Muscle of arm (tissue), 14 donors: ENCODE measurements around the gene CYGB. TPM values are rescaled to one million over a fixed set of nuclear protein-coding genes. Genes with fewer than 3 reads are reported as not detected.

Experiments used
- DNase-seq: peaks from one replicate; pipeline ENCODE4 v3.0.0-alpha.2; 2013
- long read RNA-seq, 11 donors: transcript quantifications; one replicate each; lab custom pipeline, GENCODE V29; 2026
- polyA plus RNA-seq, 12 donors: library from polyadenylated mRNA; unstranded; fragments of 120-200 nt; gene quantifications; one replicate each; pipeline ENCODE4 v1.2.1, GENCODE V29; 2013; ENCODE audit not compliant: insufficient read length in 12 of 12

Gene CYGB
- 10 to 100 TPM in 11 of 12 donors, not detected in 1; 12.8 to 35.3 (median 15.3) TPM for polyA plus RNA-seq
- long read RNA-seq, donor 1, transcript CYGB-201 (4 exons, 2,158 nt): major isoform, 15 of 15 reads
- long read RNA-seq, donor 1, partial matches to known transcripts: 0 of 15 reads
- long read RNA-seq, donor 1, other reads (novel, unspliced or antisense): 0 of 15 reads
- long read RNA-seq, donor 2, transcript CYGB-201 (4 exons, 2,158 nt): major isoform, 12 of 321 reads
- long read RNA-seq, donor 2, partial matches to known transcripts: 213 of 321 reads
- long read RNA-seq, donor 2, other reads (novel, unspliced or antisense): 96 of 321 reads
- long read RNA-seq, donor 3, partial matches to known transcripts: 0 of 4 reads
- long read RNA-seq, donor 3, other reads (novel, unspliced or antisense): 0 of 4 reads
- long read RNA-seq, donor 4, transcript CYGB-201 (4 exons, 2,158 nt): major isoform, 6 of 6 reads
- long read RNA-seq, donor 4, partial matches to known transcripts: 0 of 6 reads
- long read RNA-seq, donor 4, other reads (novel, unspliced or antisense): 0 of 6 reads
- long read RNA-seq, donor 5, transcript CYGB-201 (4 exons, 2,158 nt): major isoform, 13 of 13 reads
- long read RNA-seq, donor 5, partial matches to known transcripts: 0 of 13 reads
- long read RNA-seq, donor 5, other reads (novel, unspliced or antisense): 0 of 13 reads
- long read RNA-seq, donor 6, partial matches to known transcripts: 0 of 3 reads
- long read RNA-seq, donor 6, other reads (novel, unspliced or antisense): 0 of 3 reads
- long read RNA-seq, donor 7, transcript CYGB-201 (4 exons, 2,158 nt): major isoform, 6 of 7 reads
- long read RNA-seq, donor 7, partial matches to known transcripts: 0 of 7 reads
- long read RNA-seq, donor 7, other reads (novel, unspliced or antisense): 0 of 7 reads
- long read RNA-seq, donor 8, transcript CYGB-201 (4 exons, 2,158 nt): major isoform, 11 of 11 reads
- long read RNA-seq, donor 8, partial matches to known transcripts: 0 of 11 reads
- long read RNA-seq, donor 8, other reads (novel, unspliced or antisense): 0 of 11 reads
- long read RNA-seq, donor 9, transcript CYGB-201 (4 exons, 2,158 nt): major isoform, 6 of 6 reads
- long read RNA-seq, donor 9, partial matches to known transcripts: 0 of 6 reads
- long read RNA-seq, donor 9, other reads (novel, unspliced or antisense): 0 of 6 reads
- long read RNA-seq, donor 10, transcript CYGB-201 (4 exons, 2,158 nt): major isoform, 10 of 11 reads
- long read RNA-seq, donor 10, partial matches to known transcripts: 0 of 11 reads
- long read RNA-seq, donor 10, other reads (novel, unspliced or antisense): 0 of 11 reads
- long read RNA-seq, donor 11, transcript CYGB-201 (4 exons, 2,158 nt): major isoform, 5 of 5 reads
- long read RNA-seq, donor 11, partial matches to known transcripts: 0 of 5 reads
- long read RNA-seq, donor 11, other reads (novel, unspliced or antisense): 0 of 5 reads

GRCh38 chr17:76537578-76538280 is at the start of gene CYGB:
CYGB (minus strand) TSS chr17:76537709; CDS start chr17:76537542, 167 bp downstream.
- no peak for DNase-seq

- no peak for DNase-seq
These were observed 49.4 kb upstream of the CYGB start for GRCh38 chr17:76586741-76587487.

GRCh38 chr17:76585649-76586593 is 48.4 kb upstream of the CYGB start, which contains the start of gene ST6GALNAC2:
ST6GALNAC2 (minus strand) TSS chr17:76585860; CDS start chr17:76585808, 52 bp downstream.
- DNase-seq: no peak

GRCh38 chr17:76585033-76585648 is 47.6 kb upstream of the CYGB start:
- no peak for DNase-seq

GRCh38 chr17:76584427-76585032 is 47.0 kb upstream of the CYGB start:
- DNase-seq: no peak

- DNase-seq: no peak
These were observed 45.2 kb upstream of the CYGB start for GRCh38 chr17:76582660-76583059.

- no peak for DNase-seq
These were observed 44.0 kb upstream of the CYGB start for GRCh38 chr17:76581515-76581914.

- no peak for DNase-seq
These were observed 41.8 kb upstream of the CYGB start for GRCh38 chr17:76579281-76579680.

GRCh38 chr17:76578376-76578775 is 40.9 kb upstream of the CYGB start:
- no peak for DNase-seq

- DNase-seq: no peak
These were observed 40.4 kb upstream of the CYGB start for GRCh38 chr17:76577876-76578275.

- DNase-seq: no peak
These were observed 38.7 kb upstream of the CYGB start for GRCh38 chr17:76576189-76576588.

- DNase-seq: no peak
These were observed 38.1 kb upstream of the CYGB start for GRCh38 chr17:76575570-76575969.

- no peak for DNase-seq
These were observed 36.7 kb upstream of the CYGB start for GRCh38 chr17:76574166-76574565.

- DNase-seq: no peak
These were observed 35.6 kb upstream of the CYGB start for GRCh38 chr17:76573096-76573495.

GRCh38 chr17:76572201-76572910 is 34.8 kb upstream of the CYGB start:
- DNase-seq: no peak

GRCh38 chr17:76570877-76571471 is 33.5 kb upstream of the CYGB start:
- DNase-seq: no peak

GRCh38 chr17:76570457-76570856 is 32.9 kb upstream of the CYGB start:
- DNase-seq: no peak
